Stimulated activated CD8-positive, alpha-beta memory T cell treated with anti-CD3 and anti-CD28 coated beads, Interleukin-4, amount 100 ng/mL, for 24 hours (primary cell): ENCODE data around the gene DEFB124.
"Not testable (repeated sequence)": the region's sequence is repeated elsewhere in the genome, so short reads cannot be mapped to it uniquely, and the experiment has no call there.

ENCODE experiments used
- DNase-seq: peaks from one replicate; pipeline ENCODE4 v3.0.0-alpha.2; 2020; ENCODE audit warnings: low read depth

DEFB124 gene

GRCh38 chr20:31488115-31488514, 13.2 kb upstream of the DEFB124 start:
- DNase-seq = no peak

- DNase-seq = no peak
Measured at GRCh38 chr20:31485450-31486339, 10.8 kb upstream of the DEFB124 start.

- DNase-seq = no peak
Measured at GRCh38 chr20:31484001-31484400, 9.1 kb upstream of the DEFB124 start.

- DNase-seq = no peak
Measured at GRCh38 chr20:31476643-31477215, 1.8 kb upstream of the DEFB124 start.

GRCh38 chr20:31476294-31476585, 1.3 kb upstream of the DEFB124 start:
- no peak for DNase-seq

- DNase-seq = no peak
Measured at GRCh38 chr20:31475472-31476293, 756 bp upstream of the DEFB124 start.

GRCh38 chr20:31474097-31474436, 860 bp downstream of the DEFB124 start:
- DNase-seq = no peak

GRCh38 chr20:31473331-31474096, 1.4 kb downstream of the DEFB124 start:
- DNase-seq = no peak

GRCh38 chr20:31472395-31473330, 2.3 kb downstream of the DEFB124 start:
- DNase-seq = no peak

GRCh38 chr20:31470946-31471345, 4.0 kb downstream of the DEFB124 start:
- not testable (repeated sequence) for DNase-seq

- DNase-seq = no peak
Measured at GRCh38 chr20:31454361-31454760, 20.6 kb downstream of the DEFB124 start.

- DNase-seq = no peak
Measured at GRCh38 chr20:31452575-31452974, 22.4 kb downstream of the DEFB124 start.

GRCh38 chr20:31449511-31450414, 25.2 kb downstream of the DEFB124 start:
- no peak for DNase-seq

GRCh38 chr20:31446084-31446819, 28.7 kb downstream of the DEFB124 start:
- DNase-seq = no peak

GRCh38 chr20:31440012-31440659, 34.8 kb downstream of the DEFB124 start, which contains the start of gene DEFB123:
DEFB123 (plus strand) TSS chr20:31440632; CDS start chr20:31440699, 67 bp downstream.
- DNase-seq = peak; percentile 1

- no peak for DNase-seq
Measured at GRCh38 chr20:31430568-31431115, 44.3 kb downstream of the DEFB124 start.

- DNase-seq = not testable (repeated sequence)
Measured at GRCh38 chr20:31427576-31427975, 47.4 kb downstream of the DEFB124 start.

- DNase-seq = not testable (repeated sequence)
Measured at GRCh38 chr20:31426891-31427551, 47.9 kb downstream of the DEFB124 start.
